Choroid plexus epithelial cell (primary cell): ENCODE data around the gene NAPA.
A peak's percentile ranks its signal among the peaks of the same experiment; 100 is the strongest.

Experiments
- DNase-seq: peaks from one replicate; pipeline ENCODE4 v3.0.0-alpha.2; 2010; ENCODE audit warnings: low read depth
- H3K4me3 ChIP-seq: 2 replicates; pipeline ENCODE4 v1.5.1; 2011; ENCODE audit warnings: low read depth, mild to moderate bottlenecking, control low read depth, low read length, moderate library complexity
- CTCF ChIP-seq: conservative IDR thresholded peaks from 2 replicates; pipeline ENCODE4 v1.5.1; 2011; ENCODE audit warnings: low read depth, mild to moderate bottlenecking, control low read depth, inconsistent platforms, low read length, moderate library complexity

NAPA gene

GRCh38 chr19:47514869-47515588 is at the start of gene NAPA:
TSS of gene NAPA (minus strand) at chr19:47515063. CDS start at chr19:47514940, 123 bp downstream.
- DNase-seq, result peak; percentile 100
- TF ChIP-seq CTCF, result no peak
- peak within 1 kb of the TSS; percentile 100 for H3K4me3 ChIP-seq

GRCh38 chr19:47564081-47564480 is 49.2 kb upstream of the NAPA start:
- no peak for TF ChIP-seq CTCF
- no peak overlapping the region for H3K4me3 ChIP-seq
- no peak for DNase-seq

- H3K4me3 ChIP-seq, result no peak overlapping the region
- no peak for DNase-seq
- TF ChIP-seq CTCF, result no peak
Observed at GRCh38 chr19:47561440-47562057, 46.7 kb upstream of the NAPA start.

- no peak for TF ChIP-seq CTCF
- DNase-seq, result no peak
Observed at GRCh38 chr19:47560999-47561398, 46.1 kb upstream of the NAPA start.

GRCh38 chr19:47550129-47550528 is 35.3 kb upstream of the NAPA start:
- TF ChIP-seq CTCF, result no peak
- no peak for DNase-seq
- H3K4me3 ChIP-seq, result no peak overlapping the region

More at GRCh38 chr19:47560999-47561398, 46.1 kb upstream of the NAPA start:
- no peak overlapping the region for H3K4me3 ChIP-seq

- DNase-seq, result no peak
- TF ChIP-seq CTCF, result no peak
- H3K4me3 ChIP-seq, result no peak overlapping the region
Observed at GRCh38 chr19:47549261-47549862, 34.5 kb upstream of the NAPA start.
